K562 (cell line): ENCODE results near the gene ZNF215. TPM values are rescaled to one million over a fixed set of nuclear protein-coding genes. Genes with fewer than 3 reads are reported as not detected.
A peak's percentile ranks its signal among the peaks of the same experiment; 100 is the strongest.

Experiments
- FOSL1 ChIP-seq: fragments of 200-800 bp; sonication (Bioruptor generic); conservative IDR thresholded peaks from 2 replicates; pipeline ENCODE4 v1.6.1; 2016; ENCODE audit warnings: missing genetic modification characterization, missing compliant biosample characterization
- HNRNPLL ChIP-seq: fragments of 200-400 bp; formaldehyde crosslinking; IDR thresholded peaks from 2 replicates; pipeline ENCODE4 v1.6.1; 2017; ENCODE audit warnings: low read length, low read depth, mild to moderate bottlenecking; ENCODE audit not compliant: poor library complexity, severe bottlenecking
- KDM1A ChIP-seq, 2 experiments: fragments of 450-650 bp; IDR thresholded peaks; 2 replicates each; pipeline ENCODE4 v1.6.1; 2016; ENCODE audit warnings: mild to moderate bottlenecking in 2 of 2
- MAX ChIP-seq: sonication (generic); formaldehyde crosslinking; IDR thresholded peaks from 2 replicates; pipeline ENCODE4 v1.9.0; 2022; ENCODE audit warnings: mild to moderate bottlenecking, missing genetic modification reagents
- MEIS2 ChIP-seq: fragments of 450-650 bp; IDR thresholded peaks from 2 replicates; pipeline ENCODE4 v1.6.1; 2014; ENCODE audit warnings: mild to moderate bottlenecking; ENCODE audit not compliant: partially characterized antibody
- MITF ChIP-seq: IDR thresholded peaks from 2 replicates; pipeline ENCODE4 v1.6.1; 2014; ENCODE audit warnings: antibody characterized with exemption
- MYC ChIP-seq, 2 experiments: fragments of 250-450 bp in 1 of 2; sonication (Bioruptor Pico) in 1 of 2; IDR thresholded peaks; 2 replicates each; pipeline versions ENCODE4 v1.5.1 to v1.6.1; 2012 to 2021; ENCODE audit warnings: low read depth in 2 of 2, borderline replicate concordance in 1 of 2, improper control_type of control experiment in 1 of 2, low read length in 1 of 2, mild to moderate bottlenecking in 1 of 2, moderate library complexity in 1 of 2
- PHB ChIP-seq: fragments of 250-450 bp; sonication (Bioruptor Pico); IDR thresholded peaks from 2 replicates; pipeline ENCODE4 v1.5.0; 2021
- RBBP5 ChIP-seq: fragments of 200-600 bp; sonication (generic); IDR thresholded peaks from 2 replicates; pipeline ENCODE4 v1.6.1; 2012; ENCODE audit warnings: borderline replicate concordance, mild to moderate bottlenecking, low read length, control low read depth, inconsistent platforms; ENCODE audit not compliant: insufficient read depth, poor library complexity, severe bottlenecking
- RFX5 ChIP-seq: IDR thresholded peaks from 2 replicates; pipeline ENCODE4 v1.6.1; 2011; ENCODE audit warnings: low read depth, mild to moderate bottlenecking, improper control_type of control experiment, low read length
- SAFB ChIP-seq: fragments of 200-400 bp; formaldehyde crosslinking; IDR thresholded peaks from 2 replicates; pipeline ENCODE4 v1.6.1; 2017; ENCODE audit warnings: low read depth, low read length, borderline replicate concordance
- WHSC1 ChIP-seq: IDR thresholded peaks from one replicate; pipeline ENCODE4 v1.6.1; 2012; ENCODE audit warnings: low read length, control low read depth, inconsistent platforms
- ZBTB49 ChIP-seq: sonication (generic); formaldehyde crosslinking; IDR thresholded peaks from 2 replicates; pipeline ENCODE4 v1.8.0; 2022; ENCODE audit warnings: missing genetic modification reagents, mild to moderate bottlenecking, borderline replicate concordance
- ZNF280A ChIP-seq: fragments of 450-650 bp; IDR thresholded peaks from 2 replicates; pipeline ENCODE4 v1.6.1; 2018; ENCODE audit warnings: mild to moderate bottlenecking, low read depth; ENCODE audit not compliant: partially characterized antibody
- ZNF586 ChIP-seq: fragments of 450-650 bp; formaldehyde crosslinking; conservative IDR thresholded peaks from 2 replicates; pipeline ENCODE4 v1.4.0; 2020; ENCODE audit warnings: mild to moderate bottlenecking, moderate library complexity
- polyA plus RNA-seq, 8 experiments: library from polyadenylated mRNA; depleted of rRNA in 4 of 8; stranded (reverse) in 5 of 8; unstranded in 3 of 8; fragments of >200 nt; fragmentation: Nextera tagmentation in 2 of 8; fragmentation: Illumina TruSeq in 1 of 8; extraction: Ambion mirVana in 2 of 8; extraction: Trizol in 1 of 8; gene quantifications; 2 replicates each; pipeline versions ENCODE4 v1.2.1 to v1.2.3, GENCODE V29; 2011 to 2014; ENCODE audit warnings: inconsistent platforms in 1 of 8, missing spikeins in 1 of 8
- total RNA-seq, 7 experiments: library from RNA; depleted of rRNA in 6 of 7; stranded (reverse); fragments of >200 nt in 6 of 7; fragmentation: Illumina TruSeq in 2 of 7; extraction: Trizol in 2 of 7; gene quantifications; 2 replicates each; pipeline versions ENCODE4 v1.2.1 to v1.2.3, GENCODE V29; 2011 to 2021; ENCODE audit warnings: low replicate concordance in 1 of 7
- TF ChIP-seq, protein P1 (sequence below): sonication (generic); formaldehyde crosslinking; IDR thresholded peaks from 2 replicates; pipeline ENCODE4 v1.8.1; 2022; ENCODE audit warnings: missing genetic modification reagents
- TF ChIP-seq, protein P2 (sequence below): fragments of 450-650 bp; IDR thresholded peaks from 2 replicates; pipeline ENCODE4 v1.6.1; 2017; ENCODE audit warnings: mild to moderate bottlenecking, moderate library complexity

Gene ZNF215
- total and polyA plus RNA-seq, 9 of the 15 experiments (the other 6 are each of a cell fraction or from before 2014, with no cell fraction given): 11.2 to 19.1 (median 14.2) TPM

DNA sequence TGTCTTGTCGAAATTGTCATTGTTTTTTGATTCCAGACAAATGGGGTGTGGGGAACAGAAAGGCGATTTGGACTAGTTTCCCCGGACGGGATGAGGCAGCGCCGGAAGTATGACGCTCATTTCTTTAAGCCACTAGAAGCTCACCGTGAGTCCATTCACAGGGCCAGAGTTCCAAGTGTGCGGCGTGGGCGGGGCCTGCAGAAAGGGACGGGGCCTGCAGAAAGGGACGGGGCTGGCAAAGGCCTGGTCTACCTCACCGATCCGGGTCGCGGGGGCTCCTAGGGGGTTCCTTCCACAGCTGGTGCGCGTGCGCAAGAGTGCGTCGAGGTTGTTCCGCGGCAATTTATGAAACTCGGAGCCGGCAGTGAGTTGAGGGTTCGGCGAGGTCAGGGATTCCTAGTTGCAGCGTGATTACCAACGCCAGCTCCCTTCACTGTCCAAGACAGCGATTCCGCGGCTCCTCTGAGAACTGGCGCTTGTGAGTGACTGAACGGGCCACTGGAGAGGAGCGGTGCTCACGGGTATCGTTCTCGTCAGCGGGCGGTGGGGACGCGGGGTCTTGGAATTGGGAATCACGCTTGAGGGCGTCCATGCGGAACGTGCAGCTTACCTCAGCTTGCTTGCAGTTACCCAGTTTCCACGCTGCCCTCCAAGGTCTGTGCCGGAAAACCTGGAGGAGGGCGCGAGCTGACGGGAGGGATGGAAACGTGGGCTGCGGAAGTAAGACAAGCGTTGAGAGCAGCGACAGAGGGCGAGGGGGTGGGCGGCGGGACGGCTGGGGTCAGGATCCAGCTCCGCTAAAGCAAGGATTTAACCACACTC, at the start of gene ZNF215 (continued):
- no peak for TF ChIP-seq ZBTB49 (CRISPR knock-in tag)
- peak; percentile 83 for TF ChIP-seq RBBP5
- peak; percentile 46; the same call in 1 of the 2 replicates for TF ChIP-seq MAX (CRISPR knock-in tag)
- 0 out of 2 replicates have a peak, but pooled peaks have one; percentile 31 for TF ChIP-seq FOSL1 (tag)
- peak; percentile 63 for TF ChIP-seq MYC (IDR thresholded peaks at IDR 0.05; ENCODE audit: low read depth, low read length)
- TF ChIP-seq MYC (CRISPR knock-in tag; IDR thresholded peaks at IDR 0.05; ENCODE audit: borderline replicate concordance, low read depth): no peak
- no peak for TF ChIP-seq SAFB
- no peak for TF ChIP-seq PHB (CRISPR knock-in tag)
- peak; percentile 56 for TF ChIP-seq HNRNPLL
- TF ChIP-seq ZNF280A: no peak
- TF ChIP-seq, protein P1, sequence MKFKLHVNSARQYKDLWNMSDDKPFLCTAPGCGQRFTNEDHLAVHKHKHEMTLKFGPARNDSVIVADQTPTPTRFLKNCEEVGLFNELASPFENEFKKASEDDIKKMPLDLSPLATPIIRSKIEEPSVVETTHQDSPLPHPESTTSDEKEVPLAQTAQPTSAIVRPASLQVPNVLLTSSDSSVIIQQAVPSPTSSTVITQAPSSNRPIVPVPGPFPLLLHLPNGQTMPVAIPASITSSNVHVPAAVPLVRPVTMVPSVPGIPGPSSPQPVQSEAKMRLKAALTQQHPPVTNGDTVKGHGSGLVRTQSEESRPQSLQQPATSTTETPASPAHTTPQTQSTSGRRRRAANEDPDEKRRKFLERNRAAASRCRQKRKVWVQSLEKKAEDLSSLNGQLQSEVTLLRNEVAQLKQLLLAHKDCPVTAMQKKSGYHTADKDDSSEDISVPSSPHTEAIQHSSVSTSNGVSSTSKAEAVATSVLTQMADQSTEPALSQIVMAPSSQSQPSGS (CRISPR knock-in tag): no peak
- TF ChIP-seq, protein P2, sequence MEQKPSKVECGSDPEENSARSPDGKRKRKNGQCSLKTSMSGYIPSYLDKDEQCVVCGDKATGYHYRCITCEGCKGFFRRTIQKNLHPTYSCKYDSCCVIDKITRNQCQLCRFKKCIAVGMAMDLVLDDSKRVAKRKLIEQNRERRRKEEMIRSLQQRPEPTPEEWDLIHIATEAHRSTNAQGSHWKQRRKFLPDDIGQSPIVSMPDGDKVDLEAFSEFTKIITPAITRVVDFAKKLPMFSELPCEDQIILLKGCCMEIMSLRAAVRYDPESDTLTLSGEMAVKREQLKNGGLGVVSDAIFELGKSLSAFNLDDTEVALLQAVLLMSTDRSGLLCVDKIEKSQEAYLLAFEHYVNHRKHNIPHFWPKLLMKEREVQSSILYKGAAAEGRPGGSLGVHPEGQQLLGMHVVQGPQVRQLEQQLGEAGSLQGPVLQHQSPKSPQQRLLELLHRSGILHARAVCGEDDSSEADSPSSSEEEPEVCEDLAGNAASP: no peak
- no peak for TF ChIP-seq ZNF586 (CRISPR knock-in tag)
- no peak for TF ChIP-seq WHSC1
- TF ChIP-seq MITF: no peak
- no peak for TF ChIP-seq RFX5
- no peak; a peak in 1 of 4 replicates for TF ChIP-seq KDM1A (IDR thresholded peaks at IDR 0.05)
- TF ChIP-seq MEIS2: peak; percentile 44
